Stimulated activated CD4-positive, alpha-beta T cell treated with anti-CD3 and anti-CD28 coated beads, Interleukin-12 subunit alpha, Interleukin-12 subunit beta, amount 100 ng/mL, for 4 hours (primary cell): ENCODE measurements around the gene PIH1D2.
A peak's percentile ranks its signal among the peaks of the same experiment; 100 is the strongest.
"Not testable (repeated sequence)": the region's sequence is repeated elsewhere in the genome, so short reads cannot be mapped to it uniquely, and the experiment has no call there.

Experiments
- DNase-seq: peaks from one replicate; pipeline ENCODE4 v3.0.0-alpha.2; 2020

The PIH1D2 gene

GRCh38 chr11:112073941-112074811, at the start of gene PIH1D2, which contains the start of gene NKAPD1:
Gene PIH1D2, minus strand, starts transcription at chr11:112074017. Its CDS starts 843 bp downstream, at chr11:112073174.
Gene NKAPD1, plus strand, starts transcription at chr11:112074299. Its CDS starts 1,276 bp downstream, at chr11:112075575.
- peak; percentile 67 for DNase-seq

- no peak for DNase-seq
Measured at GRCh38 chr11:112123129-112123528, 49.3 kb upstream of the PIH1D2 start.

- DNase-seq = no peak
Measured at GRCh38 chr11:112121981-112122615, 48.3 kb upstream of the PIH1D2 start.

- no peak for DNase-seq
Measured at GRCh38 chr11:112118176-112118575, 44.4 kb upstream of the PIH1D2 start.

- DNase-seq = no peak
Measured at GRCh38 chr11:112115386-112115785, 41.6 kb upstream of the PIH1D2 start.

- DNase-seq = no peak
Measured at GRCh38 chr11:112114460-112114859, 40.6 kb upstream of the PIH1D2 start.

GRCh38 chr11:112113539-112114457, 40.0 kb upstream of the PIH1D2 start:
- DNase-seq = no peak

GRCh38 chr11:112106070-112106469, 32.3 kb upstream of the PIH1D2 start:
- DNase-seq = no peak

- DNase-seq = no peak
Measured at GRCh38 chr11:112103446-112103845, 29.6 kb upstream of the PIH1D2 start.

- DNase-seq = no peak
Measured at GRCh38 chr11:112100462-112100861, 26.6 kb upstream of the PIH1D2 start.

GRCh38 chr11:112097734-112098528, 24.1 kb upstream of the PIH1D2 start:
- no peak for DNase-seq

GRCh38 chr11:112096194-112096593, 22.4 kb upstream of the PIH1D2 start:
- no peak for DNase-seq

- DNase-seq = not testable (repeated sequence)
Measured at GRCh38 chr11:112095302-112095701, 21.5 kb upstream of the PIH1D2 start.

GRCh38 chr11:112087212-112087611, 13.4 kb upstream of the PIH1D2 start:
- DNase-seq = no peak

- peak; percentile 89 for DNase-seq
Measured at GRCh38 chr11:112086422-112087191, 12.8 kb upstream of the PIH1D2 start, which contains the start of the genes SDHD and TIMM8B. Gene SDHD, plus strand, starts transcription at chr11:112086873. Its CDS starts 35 bp downstream, at chr11:112086908. Gene TIMM8B, minus strand, starts transcription at chr11:112086756. Its CDS starts 33 bp downstream, at chr11:112086723.

GRCh38 chr11:112085822-112086421, 12.1 kb upstream of the PIH1D2 start:
- DNase-seq = peak; percentile 41

- no peak for DNase-seq
Measured at GRCh38 chr11:112082729-112083128, 8.9 kb upstream of the PIH1D2 start.

GRCh38 chr11:112062923-112063322, 10.9 kb downstream of the PIH1D2 start:
- no peak for DNase-seq

GRCh38 chr11:112058103-112058502, 15.7 kb downstream of the PIH1D2 start:
- no peak for DNase-seq

- DNase-seq = no peak
Measured at GRCh38 chr11:112057170-112057569, 16.6 kb downstream of the PIH1D2 start.

- no peak for DNase-seq
Measured at GRCh38 chr11:112051768-112052167, 22.0 kb downstream of the PIH1D2 start.
